Measurements from ENCODE around the gene ADCY3.

- TF ChIP-seq CTCF (optimal IDR thresholded peaks at IDR 0.05 in 1 of 3, IDR thresholded peaks at IDR 0.05 in 1 of 3, conservative IDR thresholded peaks at IDR 0.05 in 1 of 3; ENCODE audit: extremely low read depth in 1 of 3, insufficient read depth in 2 of 3, low read length in 3 of 3) (no peak), EZH2 (IDR thresholded peaks at IDR 0.05; ENCODE audit: low read length) (no peak)
Observed at GRCh38 chr2:24816884-24817283, 103.2 kb downstream of the ADCY3 start.

Data from keratinocyte (primary cell).